Mesenchymal stem cell (in vitro differentiated cells and primary cell): ENCODE measurements around the gene TMEM109.

Experiments
- DNase-seq: peaks from one replicate; pipeline ENCODE4 v3.0.0-alpha.2; 2013
- H2AFZ ChIP-seq: one replicate; pipeline ENCODE4 v1.6.1; 2013; ENCODE audit warnings: low read depth, mild to moderate bottlenecking, control low read depth, inconsistent platforms, low read length, moderate library complexity
- H2AK5ac ChIP-seq: 2 replicates; pipeline ENCODE4 v1.6.1; 2013; ENCODE audit warnings: low read length, moderate library complexity, mild to moderate bottlenecking, inconsistent platforms; ENCODE audit not compliant: severe bottlenecking
- H2BK120ac ChIP-seq: one replicate; pipeline ENCODE4 v1.6.1; 2013; ENCODE audit warnings: low read depth, mild to moderate bottlenecking, inconsistent platforms, low read length, moderate library complexity
- H2BK12ac ChIP-seq, 2 experiments: one replicate each; pipeline ENCODE4 v1.6.1; 2013; ENCODE audit warnings: inconsistent platforms in 2 of 2, low read length in 2 of 2, mild to moderate bottlenecking in 2 of 2, moderate library complexity in 2 of 2, control low read depth in 1 of 2
- H2BK15ac ChIP-seq: one replicate; pipeline ENCODE4 v1.6.1; 2013; ENCODE audit warnings: mild to moderate bottlenecking, low read depth, inconsistent platforms; ENCODE audit not compliant: poor library complexity, severe bottlenecking
- H2BK5ac ChIP-seq: 2 replicates; pipeline ENCODE4 v1.6.1; 2013; ENCODE audit warnings: low read depth, mild to moderate bottlenecking, low read length, control low read depth, inconsistent platforms; ENCODE audit not compliant: poor library complexity, severe bottlenecking
- H3K14ac ChIP-seq, 2 experiments: one replicate each; pipeline ENCODE4 v1.6.1; 2013; ENCODE audit warnings: inconsistent platforms in 2 of 2, low read length in 2 of 2, control low read depth in 1 of 2, mild to moderate bottlenecking in 1 of 2, moderate library complexity in 1 of 2
- H3K18ac ChIP-seq, 2 experiments: one replicate each; pipeline ENCODE4 v1.6.1; 2013; ENCODE audit warnings: inconsistent platforms in 2 of 2, low read length in 2 of 2, control low read depth in 1 of 2, low read depth in 1 of 2, mild to moderate bottlenecking in 1 of 2
- H3K23ac ChIP-seq, 2 experiments: one replicate each; pipeline ENCODE4 v1.6.1; 2013; ENCODE audit warnings: inconsistent platforms in 2 of 2, low read length in 2 of 2, mild to moderate bottlenecking in 2 of 2, moderate library complexity in 2 of 2, control low read depth in 1 of 2
- H3K27ac ChIP-seq: 2 replicates; pipeline ENCODE4 v1.5.1; 2013; ENCODE audit warnings: mild to moderate bottlenecking, moderate library complexity, low read length, control low read depth, inconsistent platforms; ENCODE audit not compliant: poor library complexity, severe bottlenecking
- H3K27me3 ChIP-seq, 2 experiments: 2 replicates each; pipeline versions ENCODE4 v1.6.1 to v1.7.0; 2013; ENCODE audit warnings: low read length in 2 of 2, mild to moderate bottlenecking in 2 of 2, moderate library complexity in 2 of 2, control low read depth in 1 of 2, inconsistent platforms in 1 of 2; ENCODE audit not compliant: control insufficient read depth in 1 of 2, insufficient read depth in 1 of 2
- H3K36me3 ChIP-seq, 2 experiments: 2 replicates each; pipeline versions ENCODE4 v1.6.1 to v1.7.0; 2013; ENCODE audit warnings: low read length in 2 of 2, control low read depth in 1 of 2, inconsistent platforms in 1 of 2, low read depth in 1 of 2, mild to moderate bottlenecking in 1 of 2; ENCODE audit not compliant: insufficient read depth in 2 of 2, control insufficient read depth in 1 of 2
- H3K4ac ChIP-seq, 2 experiments: one replicate each; pipeline ENCODE4 v1.6.1; 2013; ENCODE audit warnings: inconsistent platforms in 2 of 2, low read length in 2 of 2, mild to moderate bottlenecking in 2 of 2, moderate library complexity in 2 of 2, control low read depth in 1 of 2, low read depth in 1 of 2
- H3K4me1 ChIP-seq: 2 replicates; pipeline ENCODE4 v1.6.1; 2013; ENCODE audit warnings: low read depth, low read length, control low read depth; ENCODE audit not compliant: control insufficient read depth, insufficient read depth
- H3K4me2 ChIP-seq: 2 replicates; pipeline ENCODE4 v1.6.1; 2013; ENCODE audit warnings: low read length, mild to moderate bottlenecking, inconsistent platforms; ENCODE audit not compliant: poor library complexity, severe bottlenecking
- H3K4me3 ChIP-seq, 2 experiments: 2 replicates each; pipeline versions ENCODE4 v1.5.1 to v1.7.0; 2013; ENCODE audit warnings: low read length in 2 of 2, mild to moderate bottlenecking in 2 of 2, control low read depth in 1 of 2, low read depth in 1 of 2; ENCODE audit not compliant: insufficient read depth in 1 of 2
- H3K79me1 ChIP-seq: replicated peaks from 2 replicates; pipeline ENCODE4 v1.6.1; 2013; ENCODE audit warnings: mild to moderate bottlenecking, control low read depth, low read length, inconsistent platforms; ENCODE audit not compliant: poor library complexity, severe bottlenecking
- H3K9ac ChIP-seq: 2 replicates; pipeline ENCODE4 v1.7.0; 2013; ENCODE audit warnings: mild to moderate bottlenecking, low read length, moderate library complexity
- H3K9me3 ChIP-seq: 2 replicates; pipeline ENCODE4 v1.7.0; 2013; ENCODE audit warnings: mild to moderate bottlenecking, low read length; ENCODE audit not compliant: control insufficient read depth
- H4K8ac ChIP-seq: one replicate; pipeline ENCODE4 v1.6.1; 2013; ENCODE audit warnings: inconsistent platforms, mild to moderate bottlenecking, low read length, moderate library complexity
- H4K91ac ChIP-seq: one replicate; pipeline ENCODE4 v1.6.1; 2013; ENCODE audit warnings: mild to moderate bottlenecking, low read length, inconsistent platforms
- whole genome bisulfite sequencing: methylation state at CpG from one replicate; pipeline ENCODE4 v1.1.7; 2013; ENCODE audit warnings: mixed read lengths; 5-methylcytosine and 5-hydroxymethylcytosine counted together

The TMEM109 gene

GRCh38 chr11:60934790-60935605 lies 21.0 kb downstream of the TMEM109 start:
- Histone ChIP-seq H3K36me3 (peaks cover 7 to 85% of the 10 kb centered on the region in 2 experiments), H3K4me3 (no peak overlapping the region), H3K79me1 (no peaks in the 10 kb centered on the region), H2AK5ac (no peak overlapping the region), H4K91ac (no peak overlapping the region), H3K18ac (no peak overlapping the region), H3K14ac (no peak overlapping the region), H2BK15ac (no peak overlapping the region), H3K4me2 (no peak overlapping the region), H2BK12ac (no peak overlapping the region), H3K27me3 (no peaks in the 10 kb centered on the region), H3K27ac (no peak overlapping the region), H2BK5ac (no peak overlapping the region), H2BK120ac (no peak overlapping the region), H3K4me1 (peaks cover 9% of the 10 kb centered on the region), H3K9ac (no peak overlapping the region), H3K9me3 (no peaks in the 10 kb centered on the region), H4K8ac (no peak overlapping the region), H2AFZ (no peak overlapping the region), H3K4ac (no peak overlapping the region), H3K23ac (no peak overlapping the region)
- 95% methylated on average over 18 of the region's 21 CpGs for WGBS
- DNase-seq, result no peak

GRCh38 chr11:60935676-60936442 lies 21.9 kb downstream of the TMEM109 start:
- no peak overlapping the region for H3K4me2 ChIP-seq

GRCh38 chr11:60936467-60937143 lies 22.6 kb downstream of the TMEM109 start:
- H3K4me2 ChIP-seq, result no peak overlapping the region
- H3K9me3 ChIP-seq, result no peaks in the 10 kb centered on the region
- no peak overlapping the region for H3K27ac ChIP-seq
- no peak overlapping the region for H2AFZ ChIP-seq
- H3K4me3 ChIP-seq, result no peak overlapping the region
- peaks cover 22 to 75% of the 10 kb centered on the region in 2 experiments for H3K36me3 ChIP-seq
- H2AK5ac ChIP-seq, result no peak overlapping the region
- H3K18ac ChIP-seq, result no peak overlapping the region
- 90% methylated on average over 17 of the region's 18 CpGs for WGBS
- H3K4me1 ChIP-seq, result peaks cover 9% of the 10 kb centered on the region
- no peak overlapping the region for H3K23ac ChIP-seq
- H2BK12ac ChIP-seq, result no peak overlapping the region
- no peaks in the 10 kb centered on the region for H3K79me1 ChIP-seq
- no peak overlapping the region for H4K8ac ChIP-seq
- H3K27me3 ChIP-seq, result no peaks in the 10 kb centered on the region
- no peak overlapping the region for H3K14ac ChIP-seq
- no peak overlapping the region for H3K4ac ChIP-seq
- no peak overlapping the region for H3K9ac ChIP-seq
- no peak overlapping the region for H2BK120ac ChIP-seq
- no peak overlapping the region for H2BK15ac ChIP-seq
- H4K91ac ChIP-seq, result no peak overlapping the region
- no peak overlapping the region for H2BK5ac ChIP-seq
- DNase-seq, result no peak

More at GRCh38 chr11:60935676-60936442, 21.9 kb downstream of the TMEM109 start:
- Histone ChIP-seq H2BK120ac (no peak overlapping the region), H3K36me3 (peaks cover 14 to 78% of the 10 kb centered on the region in 2 experiments), H3K9ac (no peak overlapping the region), H3K4me3 (no peak overlapping the region), H3K27ac (no peak overlapping the region), H4K8ac (no peak overlapping the region), H2BK12ac (no peak overlapping the region), H3K4ac (no peak overlapping the region), H3K79me1 (no peaks in the 10 kb centered on the region), H3K27me3 (no peaks in the 10 kb centered on the region), H3K23ac (no peak overlapping the region), H3K4me1 (peaks cover 9% of the 10 kb centered on the region), H2AK5ac (no peak overlapping the region), H3K9me3 (no peaks in the 10 kb centered on the region), H2BK15ac (no peak overlapping the region), H2AFZ (no peak overlapping the region), H4K91ac (no peak overlapping the region), H3K14ac (no peak overlapping the region), H2BK5ac (no peak overlapping the region), H3K18ac (no peak overlapping the region)
- WGBS, result 91% methylated on average over 21 of the region's 27 CpGs
- DNase-seq, result no peak

GRCh38 chr11:60937144-60937527 lies 23.2 kb downstream of the TMEM109 start:
- no peak overlapping the region for H2BK12ac ChIP-seq
- H3K4me2 ChIP-seq, result no peak overlapping the region
- peaks cover 27 to 75% of the 10 kb centered on the region in 2 experiments for H3K36me3 ChIP-seq
- H2BK120ac ChIP-seq, result no peak overlapping the region
- no peak overlapping the region for H3K18ac ChIP-seq
- H3K14ac ChIP-seq, result no peak overlapping the region
- no peak overlapping the region for H3K4ac ChIP-seq
- no peak overlapping the region for H4K8ac ChIP-seq
- H3K9ac ChIP-seq, result no peak overlapping the region
- no peak overlapping the region for H2BK5ac ChIP-seq
- H3K27ac ChIP-seq, result no peak overlapping the region
- no peak overlapping the region for H2AFZ ChIP-seq
- H3K9me3 ChIP-seq, result no peaks in the 10 kb centered on the region
- WGBS, result 93% methylated on average over 12 of the region's 12 CpGs
- DNase-seq, result no peak
- H3K27me3 ChIP-seq, result no peaks in the 10 kb centered on the region
- no peak overlapping the region for H2AK5ac ChIP-seq
- H2BK15ac ChIP-seq, result no peak overlapping the region
- no peaks in the 10 kb centered on the region for H3K79me1 ChIP-seq
- no peak overlapping the region for H3K4me3 ChIP-seq
- no peak overlapping the region for H3K23ac ChIP-seq
- peaks cover 9% of the 10 kb centered on the region for H3K4me1 ChIP-seq
- H4K91ac ChIP-seq, result no peak overlapping the region
